Hepatocyte (in vitro differentiated cells): ENCODE results near the gene EME2.

ENCODE experiments used
- EZH2 ChIP-seq: fragments of 200-600 bp; sonication (generic); IDR thresholded peaks from 2 replicates; pipeline ENCODE4 v1.6.1; 2016; ENCODE audit warnings: antibody characterized with exemption, mild to moderate bottlenecking, borderline replicate concordance
- TF ChIP-seq, protein P1 (sequence below): fragments of 200-600 bp; sonication (generic); IDR thresholded peaks from 2 replicates; pipeline ENCODE4 v1.5.1; 2016; ENCODE audit warnings: antibody characterized with exemption, mild to moderate bottlenecking; ENCODE audit not compliant: poor library complexity

DNA sequence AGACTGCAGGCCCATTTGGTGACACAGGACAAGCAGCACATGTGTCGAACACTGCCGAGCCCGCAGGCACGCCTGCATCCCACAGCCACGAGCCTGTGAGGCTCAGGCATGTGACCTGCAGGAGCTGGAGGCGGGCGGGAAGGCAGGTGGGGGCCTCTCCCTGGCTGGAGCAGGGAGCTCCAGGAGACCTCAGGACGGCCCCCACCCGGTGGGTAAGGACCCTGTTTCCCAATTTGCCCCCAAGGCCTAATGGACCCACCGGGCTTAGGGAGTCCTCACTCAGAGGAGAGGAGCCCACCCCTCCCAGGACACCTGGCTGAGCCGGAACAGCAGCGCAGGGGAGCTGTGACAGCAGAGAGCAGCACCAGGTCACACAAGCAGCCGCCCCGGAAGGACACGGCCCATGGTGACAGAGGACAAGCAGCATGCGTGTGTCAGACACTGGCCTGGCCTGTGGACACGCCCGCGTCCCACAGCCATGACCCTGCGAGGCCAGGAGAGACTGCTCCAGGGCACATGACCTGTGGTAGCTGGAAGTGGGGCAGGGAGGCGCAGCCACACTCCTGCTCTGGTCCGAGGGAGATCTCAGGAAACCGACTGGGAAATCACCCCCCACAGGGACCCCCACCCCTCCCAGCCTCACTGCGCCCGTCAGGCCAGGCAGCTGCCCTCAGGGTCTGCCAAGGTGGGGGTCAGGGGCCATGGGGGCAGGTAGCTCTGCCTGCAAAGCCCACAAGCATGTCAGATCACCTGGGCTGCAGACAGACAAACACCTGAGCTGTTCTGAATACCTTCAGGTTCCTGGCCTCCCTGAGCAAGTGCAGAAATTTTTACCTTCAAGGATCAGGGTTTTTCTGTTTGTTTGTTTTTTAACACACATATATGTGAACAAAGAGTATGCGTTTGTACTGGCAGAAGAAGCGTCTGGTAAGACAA lies 7.4 kb downstream of the EME2 start:
- TF ChIP-seq, protein P1, sequence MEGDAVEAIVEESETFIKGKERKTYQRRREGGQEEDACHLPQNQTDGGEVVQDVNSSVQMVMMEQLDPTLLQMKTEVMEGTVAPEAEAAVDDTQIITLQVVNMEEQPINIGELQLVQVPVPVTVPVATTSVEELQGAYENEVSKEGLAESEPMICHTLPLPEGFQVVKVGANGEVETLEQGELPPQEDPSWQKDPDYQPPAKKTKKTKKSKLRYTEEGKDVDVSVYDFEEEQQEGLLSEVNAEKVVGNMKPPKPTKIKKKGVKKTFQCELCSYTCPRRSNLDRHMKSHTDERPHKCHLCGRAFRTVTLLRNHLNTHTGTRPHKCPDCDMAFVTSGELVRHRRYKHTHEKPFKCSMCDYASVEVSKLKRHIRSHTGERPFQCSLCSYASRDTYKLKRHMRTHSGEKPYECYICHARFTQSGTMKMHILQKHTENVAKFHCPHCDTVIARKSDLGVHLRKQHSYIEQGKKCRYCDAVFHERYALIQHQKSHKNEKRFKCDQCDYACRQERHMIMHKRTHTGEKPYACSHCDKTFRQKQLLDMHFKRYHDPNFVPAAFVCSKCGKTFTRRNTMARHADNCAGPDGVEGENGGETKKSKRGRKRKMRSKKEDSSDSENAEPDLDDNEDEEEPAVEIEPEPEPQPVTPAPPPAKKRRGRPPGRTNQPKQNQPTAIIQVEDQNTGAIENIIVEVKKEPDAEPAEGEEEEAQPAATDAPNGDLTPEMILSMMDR, result no peak
- TF ChIP-seq EZH2, result no peak
